Neural cell (in vitro differentiated cells): ENCODE measurements around the gene SYF2. TPM values are rescaled to one million over a fixed set of nuclear protein-coding genes. Genes with fewer than 3 reads are reported as not detected.

Experiments used
- H2AFZ ChIP-seq: fragments of 200-600, 300-800 bp; sonication (generic), shearing (Covaris generic); 2 replicates; pipeline ENCODE4 v1.6.0; 2014; ENCODE audit warnings: low read depth, mild to moderate bottlenecking, antibody characterized with exemption, low read length, moderate library complexity
- H3F3A ChIP-seq: fragments of 200-600 bp; shearing (Covaris generic); 2 replicates; pipeline ENCODE4 v1.6.1; 2016; ENCODE audit warnings: mild to moderate bottlenecking, moderate library complexity, mixed read lengths, antibody characterized with exemption, low read length; ENCODE audit not compliant: insufficient read depth, poor library complexity, severe bottlenecking
- H3K27ac ChIP-seq: fragments of 200-600, 300-800 bp; sonication (generic), shearing (Covaris generic); 2 replicates; pipeline ENCODE4 v1.5.1; 2014; ENCODE audit warnings: mild to moderate bottlenecking, low read length, moderate library complexity
- H3K27me3 ChIP-seq: fragments of 300-800, 200-600 bp; sonication (generic), shearing (Covaris generic); 2 replicates; pipeline ENCODE4 v1.6.0; 2014; ENCODE audit warnings: mild to moderate bottlenecking, low read depth, low read length, moderate library complexity; ENCODE audit not compliant: insufficient read depth
- H3K36me3 ChIP-seq: fragments of 300-800, 200-600 bp; sonication (generic), shearing (Covaris generic); 2 replicates; pipeline ENCODE4 v1.5.1; 2014; ENCODE audit warnings: mild to moderate bottlenecking, antibody characterized with exemption, low read length, moderate library complexity; ENCODE audit not compliant: insufficient read depth
- H3K4me2 ChIP-seq: fragments of 300-800, 200-600 bp; sonication (generic), shearing (Covaris generic); 2 replicates; pipeline ENCODE4 v1.6.0; 2014; ENCODE audit warnings: mild to moderate bottlenecking, low read length
- H3K4me3 ChIP-seq: fragments of 300-800, 200-600 bp; sonication (generic), shearing (Covaris generic); 2 replicates; pipeline ENCODE4 v1.5.1; 2014; ENCODE audit warnings: mild to moderate bottlenecking, low read length, moderate library complexity
- H3K79me2 ChIP-seq: fragments of 200-600 bp; shearing (Covaris generic); replicated peaks from 2 replicates; pipeline ENCODE4 v1.6.0; 2014; ENCODE audit warnings: mild to moderate bottlenecking, low read length, moderate library complexity; ENCODE audit not compliant: insufficient read depth
- H3K9ac ChIP-seq: fragments of 300-800, 200-600 bp; sonication (generic), shearing (Covaris generic); 2 replicates; pipeline ENCODE4 v1.6.1; 2016; ENCODE audit warnings: mild to moderate bottlenecking, low read length, mixed read lengths
- H3K9me2 ChIP-seq: fragments of 200-600 bp; shearing (Covaris generic); 2 replicates; pipeline ENCODE4 v1.6.1; 2016; ENCODE audit warnings: mild to moderate bottlenecking, low read length, mixed read lengths; ENCODE audit not compliant: insufficient read depth
- H3K9me3 ChIP-seq: fragments of 200-600, 300-800 bp; sonication (generic), shearing (Covaris generic); 2 replicates; pipeline ENCODE4 v1.6.1; 2016; ENCODE audit warnings: mild to moderate bottlenecking, mixed run types, low read length, moderate library complexity, mixed read lengths
- H4K20me1 ChIP-seq: fragments of 200-600 bp; shearing (Covaris generic); 2 replicates; pipeline ENCODE4 v1.6.1; 2016; ENCODE audit warnings: mild to moderate bottlenecking, mixed run types; ENCODE audit not compliant: insufficient read depth
- CTCF ChIP-seq: fragments of 450-650 bp; IDR thresholded peaks from 2 replicates; pipeline ENCODE4 v1.5.1; 2014; ENCODE audit warnings: antibody characterized with exemption, mild to moderate bottlenecking, moderate library complexity; ENCODE audit not compliant: poor library complexity, severe bottlenecking
- EP300 ChIP-seq: fragments of 450-650 bp; conservative IDR thresholded peaks from 2 replicates; pipeline ENCODE4 v1.6.1; 2014; ENCODE audit warnings: antibody characterized with exemption, mild to moderate bottlenecking, moderate library complexity; ENCODE audit not compliant: poor library complexity, severe bottlenecking
- EZH2 ChIP-seq: fragments of 200-600, 300-800 bp; shearing (Covaris generic), sonication (generic); IDR thresholded peaks from 2 replicates; pipeline ENCODE4 v1.6.1; 2014; ENCODE audit warnings: antibody characterized with exemption, low read length, borderline replicate concordance, mild to moderate bottlenecking; ENCODE audit not compliant: insufficient read depth, poor library complexity, severe bottlenecking
- MXI1 ChIP-seq: fragments of 450-650 bp; conservative IDR thresholded peaks from 2 replicates; pipeline ENCODE4 v1.6.1; 2014; ENCODE audit warnings: antibody characterized with exemption, mild to moderate bottlenecking; ENCODE audit not compliant: poor library complexity, severe bottlenecking
- POLR2AphosphoS5 ChIP-seq: IDR thresholded peaks from 2 replicates; pipeline ENCODE4 v1.6.1; 2012
- RAD21 ChIP-seq: fragments of 450-650 bp; conservative IDR thresholded peaks from 2 replicates; pipeline ENCODE4 v1.6.1; 2014; ENCODE audit warnings: antibody characterized with exemption, mild to moderate bottlenecking, moderate library complexity
- REST ChIP-seq: IDR thresholded peaks from 2 replicates; pipeline ENCODE4 v1.6.1; 2012; ENCODE audit warnings: borderline replicate concordance
- SMC3 ChIP-seq: fragments of 450-650 bp; conservative IDR thresholded peaks from 2 replicates; pipeline ENCODE4 v1.6.1; 2014; ENCODE audit warnings: antibody characterized with exemption, mild to moderate bottlenecking, moderate library complexity; ENCODE audit not compliant: poor library complexity
- TAF1 ChIP-seq: IDR thresholded peaks from 2 replicates; pipeline ENCODE4 v1.6.1; 2012; ENCODE audit warnings: low read depth
- polyA plus RNA-seq: library from polyadenylated mRNA; depleted of rRNA; stranded (reverse); fragments of >200 nt; gene quantifications from 2 replicates; pipeline ENCODE4 v1.2.3, GENCODE V29; 2014

Gene SYF2
- polyA plus RNA-seq, 1 donor from 2014 or later: 94.1 TPM

- Histone ChIP-seq H3K9ac (no peak overlapping the region), H3K27me3 (no peaks in the 10 kb centered on the region), H3K36me3 (no peaks in the 10 kb centered on the region), H3K9me2 (no peaks in the 10 kb centered on the region), H4K20me1 (no peaks in the 10 kb centered on the region), H3K9me3 (no peaks in the 10 kb centered on the region), H3F3A (no peaks in the 10 kb centered on the region), H2AFZ (no peak overlapping the region), H3K4me2 (no peak overlapping the region), H3K27ac (no peak overlapping the region), H3K4me3 (no peak overlapping the region), H3K79me2 (no peaks in the 10 kb centered on the region)
- no peak for TF ChIP-seq TAF1
- TF ChIP-seq POLR2AphosphoS5: no peak
- TF ChIP-seq RAD21: no peak
- no peak for TF ChIP-seq REST
- TF ChIP-seq SMC3: no peak
- TF ChIP-seq EP300: no peak
- TF ChIP-seq CTCF: no peak
- TF ChIP-seq EZH2: no peak
- no peak for TF ChIP-seq MXI1
These were observed 35.5 kb downstream of the SYF2 start for GRCh38 chr1:25196830-25197229.

GRCh38 chr1:25195835-25196234 lies 36.5 kb downstream of the SYF2 start:
- no peak overlapping the region for H3K4me3 ChIP-seq
- H3K36me3 ChIP-seq: no peaks in the 10 kb centered on the region
- no peak overlapping the region for H3K4me2 ChIP-seq
- no peak overlapping the region for H2AFZ ChIP-seq
- H3K9ac ChIP-seq: no peak overlapping the region
- H3K9me2 ChIP-seq: no peaks in the 10 kb centered on the region
- TF ChIP-seq EP300 (no peak), TAF1 (no peak), REST (no peak), POLR2AphosphoS5 (no peak), SMC3 (no peak), EZH2 (no peak), MXI1 (no peak), RAD21 (no peak), CTCF (no peak)
- no peaks in the 10 kb centered on the region for H3K27me3 ChIP-seq
- no peaks in the 10 kb centered on the region for H3K79me2 ChIP-seq
- H3K9me3 ChIP-seq: no peaks in the 10 kb centered on the region
- H4K20me1 ChIP-seq: no peaks in the 10 kb centered on the region
- H3F3A ChIP-seq: no peaks in the 10 kb centered on the region
- H3K27ac ChIP-seq: no peak overlapping the region
